ENCODE results near the gene NYNRIN. TPM values are rescaled to one million over a fixed set of nuclear protein-coding genes. Genes with fewer than 3 reads are reported as not detected.

NYNRIN gene
- total RNA-seq, 2 experiments from 2014 or later: 0.05 to 0.50 TPM

DNA sequence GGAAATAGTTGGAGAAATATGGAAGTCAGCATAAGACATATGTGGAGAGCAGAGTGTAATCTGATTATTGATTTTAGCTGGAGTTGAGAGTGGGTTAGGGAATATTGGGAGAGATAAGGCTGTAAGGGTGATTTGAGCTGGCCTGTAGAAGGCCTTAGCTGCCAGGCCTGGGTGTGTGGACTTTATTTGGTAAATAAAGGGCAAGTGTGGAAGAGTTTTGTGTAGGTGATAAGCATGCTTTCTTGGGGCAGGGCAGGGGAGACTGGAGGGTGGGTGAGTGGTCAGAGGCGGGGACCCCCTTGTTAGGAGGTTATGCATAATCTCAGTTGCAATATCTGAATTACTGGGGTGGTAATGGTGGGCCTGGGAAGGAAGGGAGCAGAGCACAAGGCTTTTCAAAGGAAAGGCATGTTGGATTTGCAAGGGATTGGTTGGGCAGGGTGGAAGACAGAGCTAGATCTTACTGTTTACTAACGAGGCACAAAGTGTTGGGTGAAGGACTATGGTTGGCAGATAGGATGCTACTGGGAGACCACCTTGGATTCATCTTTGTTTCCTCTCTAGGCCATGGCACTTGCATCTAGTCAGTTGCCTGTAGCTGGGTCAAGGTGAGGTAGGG, 36.5 kb downstream of the NYNRIN start:
- Mint-ChIP-seq H3K27ac (peak overlapping the region; percentile 26), H3K27me3 (no peaks in the 10 kb centered on the region), H3K9me3 (ENCODE audit: low read depth) (no peaks in the 10 kb centered on the region), H3K4me3 (no peak overlapping the region), H3K4me1 (peaks cover 63% of the 10 kb centered on the region), H3K36me3 (peaks cover 44% of the 10 kb centered on the region)
- CTCF ChIA-PET: interaction anchor here (1.0 to 16.8 kb wide), 13 partner anchors 10 to 239 kb away, joined by 3 to 854 read pairs (median 6); partner anchors contain the start of genes ADCY4, CIDEB, DHRS1 and NOP9
- no peak for DNase-seq
- ATAC-seq: no peak

DNA sequence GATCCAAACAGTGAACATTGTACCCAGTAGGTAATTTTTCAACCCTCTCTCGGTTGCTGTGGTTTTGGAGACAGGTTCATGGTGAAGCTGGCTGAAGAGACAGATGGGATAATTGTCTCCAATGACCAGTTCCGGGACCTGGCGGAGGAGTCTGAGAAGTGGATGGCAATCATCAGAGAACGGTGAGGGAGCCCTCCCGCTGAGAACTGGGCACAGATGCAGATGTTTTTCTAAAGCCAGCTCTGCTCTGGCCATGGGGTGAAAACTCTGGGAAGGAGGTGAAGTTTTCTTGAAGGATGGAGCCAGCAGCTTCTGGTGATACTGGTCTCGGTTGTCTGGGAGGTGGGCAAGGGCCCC, 37.2 kb downstream of the NYNRIN start:
- CTCF ChIA-PET: interaction anchor here (0.9 to 16.8 kb wide), 18 partner anchors 11 to 238 kb away, joined by 3 to 854 read pairs (median 5); partner anchors contain the start of genes ADCY4, CIDEB, DHRS1 and LTB4R
- H3K27ac Mint-ChIP-seq: no peak overlapping the region

DNA sequence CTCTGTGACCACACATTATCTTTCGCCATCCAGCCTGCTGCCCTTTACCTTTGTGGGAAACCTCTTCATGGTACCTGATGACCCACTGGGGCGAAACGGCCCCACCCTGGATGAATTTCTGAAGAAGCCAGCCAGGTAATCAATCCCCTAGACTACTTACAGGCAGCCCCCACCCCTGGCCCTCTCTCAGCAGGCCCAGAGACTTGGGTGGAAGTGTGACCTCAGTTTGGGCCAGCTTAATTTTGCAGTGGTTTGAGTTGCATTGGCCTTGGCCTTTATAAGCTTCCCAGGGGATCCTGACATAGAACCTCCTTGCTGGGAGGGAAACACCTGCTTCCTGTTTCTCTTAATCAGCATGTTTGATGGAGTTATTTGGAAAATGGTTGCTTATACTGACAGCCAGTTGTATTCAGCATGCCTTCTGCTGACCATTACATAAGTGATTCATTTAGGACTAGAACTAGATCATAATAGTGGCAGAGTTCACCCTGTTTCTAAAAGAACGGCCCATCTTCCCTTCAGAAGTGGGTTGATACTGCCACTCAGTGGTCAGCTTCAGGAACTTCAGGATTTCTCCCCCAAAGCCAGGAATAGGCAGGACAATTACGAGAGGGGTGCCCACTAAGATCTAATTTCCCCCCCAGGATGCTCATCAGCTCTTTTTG, 37.7 kb downstream of the NYNRIN start:
- Mint-ChIP-seq H3K9me3 (ENCODE audit: low read depth) (no peaks in the 10 kb centered on the region), H3K27ac (peak overlapping the region; percentile 72), H3K4me1 (peaks cover 68% of the 10 kb centered on the region), H3K27me3 (no peaks in the 10 kb centered on the region), H3K36me3 (peaks cover 47% of the 10 kb centered on the region), H3K4me3 (no peak overlapping the region)
- CTCF ChIA-PET: interaction anchor here (0.9 to 16.8 kb wide), 23 partner anchors 8 to 237 kb away, joined by 3 to 854 read pairs (median 3); partner anchors contain the start of genes ADCY4, CIDEB, DHRS1 and LTB4R
- ATAC-seq: peak; percentile 45
- DNase-seq: no peak

More for the DNA sequence above, 37.2 kb downstream of the NYNRIN start:
- Mint-ChIP-seq H3K36me3 (peaks cover 50% of the 10 kb centered on the region), H3K4me1 (peaks cover 68% of the 10 kb centered on the region), H3K4me3 (no peak overlapping the region), H3K9me3 (ENCODE audit: low read depth) (no peaks in the 10 kb centered on the region), H3K27me3 (no peaks in the 10 kb centered on the region)
- no peak for ATAC-seq
- no peak for DNase-seq

DNA sequence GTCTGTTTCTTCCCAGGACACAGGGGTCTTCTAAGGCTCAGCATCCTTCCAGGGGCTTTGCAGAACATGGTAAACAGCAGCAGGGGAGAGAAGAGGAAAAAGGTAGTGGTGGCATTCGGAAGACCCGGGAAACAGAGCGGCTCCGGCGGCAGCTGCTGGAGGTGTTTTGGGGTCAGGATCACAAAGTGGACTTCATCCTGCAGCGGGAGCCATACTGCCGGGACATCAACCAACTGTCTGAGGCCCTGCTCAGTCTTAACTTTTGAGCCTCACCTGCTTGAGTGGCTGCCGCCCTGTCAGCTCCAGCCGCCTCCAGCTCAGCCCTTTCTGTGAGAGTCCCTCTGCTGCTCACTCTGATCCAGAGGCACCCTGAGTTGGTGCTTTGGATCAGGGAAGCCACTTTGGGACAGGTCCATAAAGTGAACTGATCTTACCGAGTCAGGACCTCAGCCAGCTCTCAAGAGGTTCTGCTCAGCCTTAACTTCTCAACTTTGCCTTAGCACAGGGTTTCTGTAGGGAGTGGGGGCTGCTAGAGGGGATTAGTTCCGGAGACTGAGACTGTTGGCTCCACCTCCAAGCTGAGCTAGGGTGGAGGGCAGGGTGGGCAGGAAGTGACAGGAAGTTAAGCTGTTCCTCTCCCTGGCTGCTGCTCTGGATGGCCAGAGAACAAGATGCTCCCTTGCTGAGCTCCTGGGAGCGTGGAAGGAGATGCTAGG, 38.4 kb downstream of the NYNRIN start:
- H3K4me1 Mint-ChIP-seq: peaks cover 69% of the 10 kb centered on the region
- H3K27ac Mint-ChIP-seq: peak overlapping the region; percentile 72
- no peak for DNase-seq
- no peaks in the 10 kb centered on the region for H3K27me3 Mint-ChIP-seq
- H3K9me3 Mint-ChIP-seq (ENCODE audit: low read depth): no peaks in the 10 kb centered on the region
- ATAC-seq: no peak
- H3K4me3 Mint-ChIP-seq: no peak overlapping the region
- CTCF ChIA-PET: interaction anchor here (0.8 to 16.8 kb wide), 21 partner anchors 9 to 237 kb away, joined by 3 to 854 read pairs (median 3); partner anchors contain the start of genes ADCY4, CIDEB, DHRS1 and LTB4R
- peaks cover 43% of the 10 kb centered on the region for H3K36me3 Mint-ChIP-seq

DNA sequence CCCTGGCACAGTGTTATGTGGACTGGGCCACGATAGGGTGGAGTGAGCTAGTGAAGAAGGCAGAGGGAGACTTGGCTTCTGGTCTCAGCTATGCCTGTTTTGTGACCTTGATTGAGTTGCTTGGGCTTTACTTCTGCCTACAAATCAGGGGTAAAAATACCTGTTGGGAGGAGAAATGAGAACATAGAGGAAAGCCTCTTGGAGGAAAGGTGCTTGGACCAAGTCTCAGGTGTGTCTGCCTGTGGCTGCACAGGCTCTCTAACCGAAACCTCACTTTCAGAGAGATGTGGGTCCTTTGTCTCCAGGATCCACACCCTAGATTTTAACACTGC, 38.9 kb downstream of the NYNRIN start:
- Mint-ChIP-seq H3K27me3 (peaks cover 1% of the 10 kb centered on the region), H3K27ac (peak overlapping the region; percentile 72), H3K4me3 (no peak overlapping the region), H3K9me3 (ENCODE audit: low read depth) (no peaks in the 10 kb centered on the region), H3K36me3 (peaks cover 44% of the 10 kb centered on the region), H3K4me1 (peaks cover 71% of the 10 kb centered on the region)
- ATAC-seq (no peak), DNase-seq (no peak)
- CTCF ChIA-PET: interaction anchor here (0.8 to 16.8 kb wide), 12 partner anchors 9 to 236 kb away, joined by 3 to 854 read pairs (median 4); partner anchors contain the start of genes ADCY4, LTB4R, LTB4R2 and MDP1

DNA sequence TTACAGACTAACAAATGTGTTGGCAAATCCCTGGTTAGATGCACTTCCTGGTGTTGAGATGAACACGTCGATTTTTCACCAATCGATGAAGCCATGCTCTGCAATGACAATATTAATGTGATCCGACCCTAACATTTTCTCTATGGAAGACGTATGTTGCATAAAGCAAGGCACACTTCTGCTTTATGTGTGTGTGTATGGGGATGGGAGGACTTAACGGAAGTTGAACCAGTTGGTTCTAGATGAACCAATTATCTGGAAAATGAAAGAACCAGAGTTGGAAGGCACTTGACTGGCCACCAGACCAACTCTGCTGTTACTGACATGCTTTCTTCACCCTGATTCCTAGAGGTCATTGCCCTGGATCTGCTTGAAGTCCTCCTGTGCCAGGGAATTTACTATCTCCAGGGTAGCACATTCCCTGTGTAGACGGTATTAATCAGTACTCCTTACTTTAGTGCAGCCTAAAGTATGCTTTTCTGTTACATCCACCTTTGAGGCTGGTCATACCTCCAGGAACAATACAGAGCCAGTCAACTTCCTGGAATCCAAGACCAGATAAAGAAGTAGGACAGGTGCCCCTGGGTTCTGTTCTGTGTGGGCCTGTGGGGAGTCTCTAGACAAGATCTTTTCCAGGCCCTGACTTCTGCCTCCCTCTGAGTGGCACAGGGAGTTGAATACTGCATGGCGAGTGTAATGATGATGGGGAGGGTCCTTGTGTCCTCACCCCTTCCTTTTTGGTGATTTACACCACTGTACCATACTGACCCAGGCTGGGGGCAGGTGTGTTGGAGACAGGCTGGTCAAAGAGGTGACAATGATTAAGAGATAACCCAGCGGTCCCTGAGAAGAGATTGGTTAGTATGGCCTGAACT, 39.7 kb downstream of the NYNRIN start:
- no peak for ATAC-seq
- peaks cover 69% of the 10 kb centered on the region for H3K4me1 Mint-ChIP-seq
- no peaks in the 10 kb centered on the region for H3K9me3 Mint-ChIP-seq (ENCODE audit: low read depth)
- H3K4me3 Mint-ChIP-seq: no peak overlapping the region
- H3K27me3 Mint-ChIP-seq: peaks cover 2% of the 10 kb centered on the region
- H3K27ac Mint-ChIP-seq: peak overlapping the region; percentile 72
- peaks cover 38% of the 10 kb centered on the region for H3K36me3 Mint-ChIP-seq
- no peak for DNase-seq
- CTCF ChIA-PET: interaction anchor here (0.8 to 16.8 kb wide), 6 partner anchors 8 to 109 kb away, joined by 3 to 854 read pairs (median 40); partner anchors contain the start of genes ADCY4, CBLN3, KHNYN and RIPK3

DNA sequence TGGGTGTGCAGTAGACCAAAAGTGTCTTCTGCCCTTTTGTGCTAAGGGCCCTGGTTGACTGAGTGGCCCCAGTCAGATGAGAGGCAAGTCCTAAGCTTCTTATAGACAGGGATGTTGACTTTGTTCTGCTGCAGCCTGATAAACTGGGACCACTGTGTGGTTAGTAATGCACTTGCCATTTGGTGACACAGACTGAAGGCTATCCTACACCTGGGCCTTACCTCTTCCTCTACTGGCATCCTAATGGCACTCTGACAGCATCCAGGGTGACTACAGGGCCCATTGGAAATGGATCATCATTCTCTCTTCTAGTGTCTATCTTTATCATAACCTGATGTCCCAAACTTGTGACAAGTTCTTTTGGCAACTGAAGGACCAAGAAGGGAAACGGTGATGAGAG, 40.5 kb downstream of the NYNRIN start:
- Mint-ChIP-seq H3K9me3 (ENCODE audit: low read depth) (no peaks in the 10 kb centered on the region), H3K4me3 (no peak overlapping the region), H3K4me1 (peaks cover 71% of the 10 kb centered on the region), H3K27me3 (peaks cover 2% of the 10 kb centered on the region), H3K36me3 (peaks cover 38% of the 10 kb centered on the region), H3K27ac (no peak overlapping the region)
- CTCF ChIA-PET: interaction anchor here (5.4 to 6.0 kb wide), 2 partner anchors 8 to 106 kb away, joined by 66 to 70 read pairs; partner anchors contain the start of genes ADCY4, CBLN3 and KHNYN
- ATAC-seq (no peak), DNase-seq (no peak)

DNA sequence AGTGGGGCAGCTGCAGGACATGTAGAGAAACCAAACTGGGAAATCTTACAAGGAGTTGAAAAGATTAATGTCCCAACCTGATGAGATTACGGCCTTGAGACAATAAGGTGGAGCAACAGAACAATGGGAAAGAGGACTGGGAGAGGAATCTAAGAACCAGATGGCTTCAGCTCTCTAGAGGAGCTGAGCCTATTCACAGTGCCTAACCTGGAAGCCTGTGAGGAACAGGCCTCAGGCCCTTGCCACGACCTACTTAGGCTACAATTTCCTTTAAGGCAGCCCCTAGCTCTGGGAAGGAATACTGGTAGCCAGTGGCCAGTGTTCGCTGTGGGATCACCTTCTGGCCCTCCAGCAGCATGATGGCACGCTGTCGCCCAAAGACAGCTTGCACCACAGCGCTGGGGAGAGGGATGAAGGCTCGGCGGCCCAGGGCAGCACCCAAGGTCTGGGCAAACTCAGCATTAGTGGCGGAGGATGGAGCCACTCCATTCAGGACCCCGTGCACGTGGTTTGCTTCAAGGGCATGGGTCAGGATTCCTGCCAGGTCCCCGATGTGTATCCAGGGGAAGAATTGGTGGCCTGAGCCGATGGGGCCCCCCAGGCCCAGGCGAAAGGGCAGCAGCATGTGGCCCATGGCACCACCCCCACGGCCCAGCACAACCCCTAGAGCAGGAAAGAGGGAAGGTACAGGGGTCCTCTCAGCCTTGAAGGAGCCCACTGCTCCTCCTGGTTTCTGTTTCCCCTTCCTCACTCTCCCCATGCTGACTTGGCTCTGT, 41.2 kb downstream of the NYNRIN start:
- Mint-ChIP-seq H3K27me3 (peaks cover 2% of the 10 kb centered on the region), H3K36me3 (peaks cover 38% of the 10 kb centered on the region), H3K4me3 (no peak overlapping the region), H3K27ac (peak overlapping the region; percentile 5), H3K9me3 (ENCODE audit: low read depth) (no peaks in the 10 kb centered on the region), H3K4me1 (peaks cover 71% of the 10 kb centered on the region)
- CTCF ChIA-PET: interaction anchor here (1.5 to 6.0 kb wide), 3 partner anchors 9 to 132 kb away, joined by 6 to 70 read pairs (median 66); partner anchors contain the start of genes ADCY4, CBLN3, CIDEB and KHNYN
- ATAC-seq: no peak
- no peak for DNase-seq

DNA sequence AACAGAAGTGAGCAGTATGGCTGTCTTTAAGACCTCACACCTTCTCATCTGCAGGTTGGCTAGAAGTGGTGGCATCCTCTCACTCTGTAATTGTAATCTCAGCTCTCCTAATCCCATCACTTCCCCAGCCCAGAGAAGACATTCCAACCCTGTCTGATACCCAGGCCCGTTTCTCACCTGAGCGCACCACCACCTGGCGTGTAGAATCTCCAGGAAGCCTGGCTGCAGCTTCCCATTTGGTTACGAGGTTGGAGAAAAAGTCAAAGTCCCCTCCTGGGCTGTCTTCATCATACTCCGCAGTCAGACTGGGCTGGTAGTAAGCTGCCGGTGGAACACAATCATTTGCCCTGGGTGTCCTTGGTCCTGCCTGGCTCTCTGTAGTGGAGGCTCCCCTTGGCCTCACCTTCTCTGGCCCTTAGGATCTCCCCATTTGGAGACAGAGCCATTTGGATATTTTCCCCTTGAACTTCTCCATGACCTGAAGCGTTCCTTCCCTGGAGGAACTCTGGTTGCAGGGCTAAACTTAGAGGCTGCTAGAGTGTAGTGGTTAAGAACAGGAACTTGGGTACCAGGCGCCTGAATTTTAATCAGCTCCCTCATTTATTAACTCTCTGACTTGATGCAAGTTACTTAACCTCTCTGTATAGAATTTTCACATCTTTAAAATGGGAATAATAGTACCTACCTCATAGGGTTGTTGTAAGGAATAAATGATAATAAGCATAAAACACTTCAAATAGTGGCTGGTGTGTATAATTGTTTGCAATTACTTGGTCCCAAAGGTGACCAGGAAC, 42.0 kb downstream of the NYNRIN start:
- Mint-ChIP-seq H3K4me1 (peaks cover 68% of the 10 kb centered on the region), H3K36me3 (peaks cover 38% of the 10 kb centered on the region), H3K9me3 (ENCODE audit: low read depth) (no peaks in the 10 kb centered on the region), H3K27me3 (peaks cover 2% of the 10 kb centered on the region), H3K4me3 (peak overlapping the region; percentile 90), H3K27ac (peak overlapping the region; percentile 17)
- ATAC-seq (no peak), DNase-seq (no peak)
- CTCF ChIA-PET: interaction anchor here (0.7 to 6.0 kb wide), 9 partner anchors 10 to 233 kb away, joined by 3 to 70 read pairs (median 4); partner anchors contain the start of genes ADCY4, CBLN3, CIDEB and KHNYN

DNA sequence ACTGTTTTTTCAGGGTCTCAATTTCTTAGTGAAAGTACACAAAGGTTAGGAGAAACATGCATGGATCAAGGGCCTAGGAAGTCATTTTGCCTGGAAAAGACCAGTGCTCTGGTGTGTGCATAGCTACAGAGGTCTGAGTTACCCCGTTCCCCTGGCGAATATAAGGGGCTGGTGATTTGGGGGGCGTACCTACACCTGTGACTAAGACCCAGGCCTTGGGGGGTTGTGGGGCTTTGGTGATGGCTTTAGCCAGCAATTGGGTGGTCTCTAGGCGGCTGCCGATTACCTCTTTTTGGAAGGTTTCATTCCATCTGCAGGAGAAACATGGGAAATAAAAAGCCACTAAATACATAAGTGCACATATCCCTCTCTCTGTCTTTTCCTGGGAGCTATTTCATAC, 42.7 kb downstream of the NYNRIN start:
- Mint-ChIP-seq H3K4me3 (peak overlapping the region; percentile 90), H3K4me1 (peaks cover 62% of the 10 kb centered on the region), H3K9me3 (ENCODE audit: low read depth) (no peaks in the 10 kb centered on the region), H3K27ac (peak overlapping the region; percentile 98), H3K27me3 (peaks cover 2% of the 10 kb centered on the region), H3K36me3 (peaks cover 38% of the 10 kb centered on the region)
- ATAC-seq: no peak
- DNase-seq: no peak
- CTCF ChIA-PET: interaction anchor here (0.8 to 6.0 kb wide), 9 partner anchors 8 to 232 kb away, joined by 3 to 70 read pairs (median 4); partner anchors contain the start of genes ADCY4, CBLN3, KHNYN and TINF2

DNA sequence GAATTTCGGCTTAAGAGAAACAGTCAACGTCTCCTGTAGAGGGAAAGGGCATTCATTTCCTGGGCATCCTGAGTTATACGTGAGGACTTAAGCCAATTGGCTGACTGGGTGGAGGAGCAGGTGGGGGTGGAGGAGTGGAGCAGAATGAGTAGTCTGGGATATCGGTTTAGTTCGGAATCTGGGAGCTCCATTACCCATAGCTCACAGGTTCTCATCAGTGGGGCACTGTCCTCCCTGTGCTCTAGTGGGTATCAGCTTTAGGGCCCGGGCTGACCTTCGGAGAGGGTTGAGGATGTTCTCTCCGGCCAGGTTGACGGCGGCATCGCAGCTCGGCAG, 43.1 kb downstream of the NYNRIN start:
- Mint-ChIP-seq H3K4me3 (peak overlapping the region; percentile 90), H3K9me3 (ENCODE audit: low read depth) (no peaks in the 10 kb centered on the region), H3K27me3 (peaks cover 2% of the 10 kb centered on the region), H3K27ac (peak overlapping the region; percentile 98), H3K36me3 (peaks cover 36% of the 10 kb centered on the region), H3K4me1 (peaks cover 59% of the 10 kb centered on the region)
- CTCF ChIA-PET: interaction anchor here (0.8 to 6.0 kb wide), 9 partner anchors 9 to 232 kb away, joined by 3 to 70 read pairs (median 4); partner anchors contain the start of genes ADCY4, CBLN3, KHNYN and TINF2
- no peak for DNase-seq
- no peak for ATAC-seq
